ENCODE results near the gene SMARCC1. TPM values are rescaled to one million over a fixed set of nuclear protein-coding genes. Genes with fewer than 3 reads are reported as not detected.
"Not testable (repeated sequence)": the region's sequence is repeated elsewhere in the genome, so short reads cannot be mapped to it uniquely, and the experiment has no call there.

SMARCC1 gene
- total RNA-seq, 1 experiment from 2014 or later = 249 TPM

- Mint-ChIP-seq H3K4me3 (no peak overlapping the region), H3K27me3 (ENCODE audit: low read depth) (no peaks in the 10 kb centered on the region), H3K36me3 (peaks cover 26% of the 10 kb centered on the region), H3K27ac (no peak overlapping the region; the same call in none of the 2 replicates), H3K4me1 (no peaks in the 10 kb centered on the region), H3K9me3 (no peaks in the 10 kb centered on the region)
- ATAC-seq = no peak
- CTCF ChIA-PET = interaction anchor here (1.0 kb wide), 1 partner anchor 236 kb away, joined by 3 read pairs; no protein-coding TSS in a partner anchor
- no peak for DNase-seq (ENCODE audit: low spot score)
- POLR2A ChIA-PET = interaction anchor here (0.7 kb wide), 1 partner anchor 11 kb away, joined by 3 read pairs; no protein-coding TSS in a partner anchor
- TF ChIP-seq TCF7 (CRISPR knock-in tag; IDR thresholded peaks at IDR 0.05; ENCODE audit: low read depth) (no peak), KAT7 (CRISPR knock-in tag; IDR thresholded peaks at IDR 0.05; ENCODE audit: borderline replicate concordance) (no peak), SP1 (CRISPR knock-in tag; conservative IDR thresholded peaks at IDR 0.05) (no peak), HMGXB4 (CRISPR knock-in tag; IDR thresholded peaks at IDR 0.05) (no peak), ERG (CRISPR knock-in tag; IDR thresholded peaks at IDR 0.05) (no peak)
Observed at GRCh38 chr3:47758261-47759025, 23.2 kb downstream of the SMARCC1 start.

- H3K36me3 Mint-ChIP-seq = peaks cover 24% of the 10 kb centered on the region
- no peaks in the 10 kb centered on the region for H3K4me1 Mint-ChIP-seq
- no peaks in the 10 kb centered on the region for H3K27me3 Mint-ChIP-seq (ENCODE audit: low read depth)
- CTCF ChIA-PET = no interaction called here
- DNase-seq (ENCODE audit: low spot score) = no peak
- H3K4me3 Mint-ChIP-seq = no peak overlapping the region
- POLR2A ChIA-PET = interaction anchor here (0.7 kb wide), 1 partner anchor 19 kb away, joined by 3 read pairs; no protein-coding TSS in a partner anchor
- no peak overlapping the region for H3K27ac Mint-ChIP-seq
- TF ChIP-seq IRF2 (CRISPR knock-in tag; IDR thresholded peaks at IDR 0.05; ENCODE audit: borderline replicate concordance, low read depth) = no peak
- no peaks in the 10 kb centered on the region for H3K9me3 Mint-ChIP-seq
- no peak for ATAC-seq
Observed at GRCh38 chr3:47752716-47753115, 29.0 kb downstream of the SMARCC1 start.

GRCh38 chr3:47750811-47751354, 30.8 kb downstream of the SMARCC1 start:
- H3K27me3 Mint-ChIP-seq (ENCODE audit: low read depth); H3K4me3 Mint-ChIP-seq; CTCF ChIA-PET; H3K27ac Mint-ChIP-seq; POLR2A ChIA-PET; DNase-seq (ENCODE audit: low spot score); H3K9me3 Mint-ChIP-seq; ATAC-seq; H3K4me1 Mint-ChIP-seq: not testable (repeated sequence)
- peaks cover 13% of the 10 kb centered on the region for H3K36me3 Mint-ChIP-seq

GRCh38 chr3:47747558-47747957, 34.1 kb downstream of the SMARCC1 start:
- TF ChIP-seq MAX (CRISPR knock-in tag; IDR thresholded peaks at IDR 0.05) (no peak), ZNF219 (CRISPR knock-in tag; IDR thresholded peaks at IDR 0.05; ENCODE audit: borderline replicate concordance) (no peak), NR3C1 (CRISPR knock-in tag; conservative IDR thresholded peaks at IDR 0.05; ENCODE audit: low read depth) (no peak), CREM (CRISPR knock-in tag; IDR thresholded peaks at IDR 0.05) (no peak), ZNF317 (CRISPR knock-in tag; IDR thresholded peaks at IDR 0.05; ENCODE audit: borderline replicate concordance, low read depth) (no peak), ATF6 (CRISPR knock-in tag; IDR thresholded peaks at IDR 0.05) (no peak)
- CTCF ChIA-PET = no interaction called here
- no peak overlapping the region for H3K4me3 Mint-ChIP-seq
- DNase-seq (ENCODE audit: low spot score) (no peak), ATAC-seq (no peak)
- peaks cover 33% of the 10 kb centered on the region for H3K36me3 Mint-ChIP-seq
- no peaks in the 10 kb centered on the region for H3K9me3 Mint-ChIP-seq
- no peaks in the 10 kb centered on the region for H3K27me3 Mint-ChIP-seq (ENCODE audit: low read depth)
- no peak overlapping the region for H3K27ac Mint-ChIP-seq
- POLR2A ChIA-PET = no interaction called here
- H3K4me1 Mint-ChIP-seq = no peaks in the 10 kb centered on the region
